Transverse colon (tissue), 4 donors: Measurements from ENCODE around the gene ANTKMT. TPM values are rescaled to one million over a fixed set of nuclear protein-coding genes. Genes with fewer than 3 reads are reported as not detected.

Source experiments
- DNase-seq: peaks from one replicate; pipeline ENCODE4 v3.0.0-alpha.2; 2019
- H3K27ac ChIP-seq, 4 donors: fragments of 200-600 bp; sonication (generic); 2 replicates each; pipeline ENCODE4 v1.5.1; 2016 to 2018; ENCODE audit warnings: inconsistent platforms in 4 of 4
- H3K27me3 ChIP-seq: fragments of 200-600 bp; sonication (generic); 2 replicates; pipeline ENCODE4 v1.5.1; 2017; ENCODE audit warnings: inconsistent platforms
- H3K36me3 ChIP-seq, 4 donors: fragments of 200-600 bp; sonication (generic); 2 replicates each; pipeline ENCODE4 v1.5.1; 2017 to 2019; ENCODE audit warnings: inconsistent platforms in 4 of 4
- H3K4me1 ChIP-seq, 4 donors: fragments of 200-600 bp; sonication (generic); 2 replicates each; pipeline ENCODE4 v1.5.1; 2017 to 2020; ENCODE audit warnings: inconsistent platforms in 4 of 4
- H3K4me3 ChIP-seq, 4 donors: fragments of 200-600 bp; sonication (generic); 1 replicate in 1 of 4; 2 replicates in 3 of 4; pipeline versions ENCODE4 v1.5.1 to v1.6.1; 2017 to 2019; ENCODE audit warnings: inconsistent platforms in 4 of 4
- H3K9me3 ChIP-seq, 2 donors: fragments of 200-600 bp; sonication (generic); 2 replicates each; pipeline ENCODE4 v1.5.1; 2017 to 2019; ENCODE audit warnings: inconsistent platforms in 2 of 2
- EP300 ChIP-seq: sonication (generic); formaldehyde crosslinking; IDR thresholded peaks from one replicate; pipeline ENCODE4 v1.6.1; 2017; ENCODE audit warnings: antibody characterized with exemption, low read depth
- POLR2A ChIP-seq: fragments of 450-650 bp; IDR thresholded peaks from one replicate; pipeline ENCODE4 v1.6.1; 2016; ENCODE audit warnings: antibody characterized with exemption, mild to moderate bottlenecking, moderate library complexity
- POLR2AphosphoS5 ChIP-seq, 3 donors: sonication (generic); formaldehyde crosslinking; IDR thresholded peaks; one replicate each; pipeline ENCODE4 v1.6.1; 2016; ENCODE audit warnings: antibody characterized with exemption in 3 of 3
- WGBS, 2 donors: methylation state at CpG; one replicate each; pipeline ENCODE4 v1.1.5; 2018; ENCODE audit warnings: low coverage in 1 of 2; 5-methylcytosine and 5-hydroxymethylcytosine counted together
- in situ Hi-C, 4 donors: fragments of 200-750 bp; cut with MboI; loops; one replicate each; pipeline versions ENCODE4 v1.15.0 to v1.15.1; 2017; ENCODE audit warnings: low sequenced_read_pairs in 3 of 4, low pct_ligation_motif_present in 1 of 4, low pct_unique_long_range_greater_than_20kb in 1 of 4
- intact Hi-C: fragments of 100-400 bp; cut with DNase I; formaldehyde crosslinking; loops from one replicate; pipeline ENCODE4 v1.15.1; 2023; ENCODE audit warnings: low total_unique reads
- total RNA-seq, 4 donors: library from RNA; depleted of rRNA; stranded (reverse); fragments of >200 nt; gene quantifications; one replicate each; pipeline ENCODE4 v1.1.0, GENCODE V29; 2016
- TF ChIP-seq, protein P1 (sequence below), 5 experiments: fragments of 200-600 bp in 3 of 5; fragments of 450-650 bp in 2 of 5; sonication (generic) in 3 of 5; IDR thresholded peaks; 1 replicate in 2 of 5; 2 replicates in 3 of 5; pipeline ENCODE4 v1.5.1; 2016 to 2017; ENCODE audit warnings: antibody characterized with exemption in 5 of 5, inconsistent platforms in 3 of 5, mild to moderate bottlenecking in 2 of 5, moderate library complexity in 1 of 5

ANTKMT gene
- total RNA-seq, 4 donors from 2014 or later: 19.7 to 53.0 (median 38.2) TPM

DNA sequence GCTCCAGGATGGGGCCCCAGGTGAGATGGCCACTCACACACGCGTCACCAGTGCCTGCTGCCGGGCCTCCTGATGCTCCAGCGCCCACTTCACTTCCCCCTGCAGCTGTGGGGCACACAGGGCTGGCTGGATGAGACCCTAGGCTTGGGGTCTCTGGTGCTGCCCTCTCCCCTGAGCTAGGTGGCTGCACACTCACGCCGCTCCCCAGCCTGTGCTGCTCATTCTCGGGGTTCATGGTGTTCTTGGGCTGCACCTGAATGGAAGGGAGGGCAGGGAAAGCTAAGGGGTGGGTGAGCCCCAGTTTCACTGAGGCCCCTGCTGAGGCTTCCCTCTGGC lies 4.1 kb downstream of the ANTKMT start:
- no peaks in the 10 kb centered on the region for H3K9me3 ChIP-seq
- in situ Hi-C loops (no loop called here), intact Hi-C loops (no loop called here)
- no peak overlapping the region for H3K4me3 ChIP-seq
- no peaks in the 10 kb centered on the region for H3K36me3 ChIP-seq
- H3K27me3 ChIP-seq: peaks cover 45% of the 10 kb centered on the region
- 67% methylated on average over 2 of the region's 7 CpGs; no CpG with 5 or more reads in 1 of the 2 donors for WGBS, 2 donors
- TF ChIP-seq POLR2AphosphoS5 (IDR thresholded peaks at IDR 0.05) (no peak), EP300 (no peak), POLR2A (no peak)
- TF ChIP-seq, protein P1, sequence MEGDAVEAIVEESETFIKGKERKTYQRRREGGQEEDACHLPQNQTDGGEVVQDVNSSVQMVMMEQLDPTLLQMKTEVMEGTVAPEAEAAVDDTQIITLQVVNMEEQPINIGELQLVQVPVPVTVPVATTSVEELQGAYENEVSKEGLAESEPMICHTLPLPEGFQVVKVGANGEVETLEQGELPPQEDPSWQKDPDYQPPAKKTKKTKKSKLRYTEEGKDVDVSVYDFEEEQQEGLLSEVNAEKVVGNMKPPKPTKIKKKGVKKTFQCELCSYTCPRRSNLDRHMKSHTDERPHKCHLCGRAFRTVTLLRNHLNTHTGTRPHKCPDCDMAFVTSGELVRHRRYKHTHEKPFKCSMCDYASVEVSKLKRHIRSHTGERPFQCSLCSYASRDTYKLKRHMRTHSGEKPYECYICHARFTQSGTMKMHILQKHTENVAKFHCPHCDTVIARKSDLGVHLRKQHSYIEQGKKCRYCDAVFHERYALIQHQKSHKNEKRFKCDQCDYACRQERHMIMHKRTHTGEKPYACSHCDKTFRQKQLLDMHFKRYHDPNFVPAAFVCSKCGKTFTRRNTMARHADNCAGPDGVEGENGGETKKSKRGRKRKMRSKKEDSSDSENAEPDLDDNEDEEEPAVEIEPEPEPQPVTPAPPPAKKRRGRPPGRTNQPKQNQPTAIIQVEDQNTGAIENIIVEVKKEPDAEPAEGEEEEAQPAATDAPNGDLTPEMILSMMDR (IDR thresholded peaks at IDR 0.05): no peak
- no peak for DNase-seq
- no peak overlapping the region for H3K27ac ChIP-seq
- H3K4me1 ChIP-seq: peaks cover 31 to 48% (median 42%) of the 10 kb centered on the region in 4 donors

DNA sequence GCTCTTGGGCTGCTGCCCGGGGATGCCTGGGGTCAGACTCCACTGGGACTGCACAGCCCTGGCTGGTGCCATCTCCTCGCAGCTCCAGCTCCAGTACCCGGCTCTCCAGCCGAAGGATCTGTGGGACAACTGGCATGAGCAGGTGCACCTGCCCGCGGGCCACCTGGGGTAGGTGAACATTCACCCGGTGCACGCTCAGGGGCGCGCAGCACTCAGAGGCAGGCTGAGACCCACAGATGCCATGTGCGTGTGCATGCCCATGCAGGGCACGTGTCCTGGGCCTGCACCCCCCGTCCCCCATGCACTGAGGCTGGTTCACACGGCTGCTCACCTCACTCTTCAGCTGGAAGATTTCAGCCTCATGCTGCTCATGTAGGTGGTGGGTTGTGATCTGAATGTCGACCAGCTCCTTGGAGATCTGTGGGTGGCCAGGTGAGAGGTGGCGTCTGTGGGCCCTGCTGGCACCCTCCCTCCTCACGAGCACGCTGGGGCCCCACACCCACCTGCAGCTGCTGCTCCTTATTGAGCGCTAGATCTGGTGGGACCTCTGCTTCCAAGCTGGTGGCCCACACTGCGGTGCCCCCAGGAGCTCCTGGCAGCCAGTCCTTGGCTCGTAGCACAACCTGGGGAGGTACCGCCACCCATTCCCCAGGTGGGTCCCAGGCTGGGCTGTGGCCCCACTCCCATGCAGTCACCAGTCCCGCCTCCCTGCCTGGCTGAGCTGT lies 4.7 kb downstream of the ANTKMT start:
- no peak overlapping the region for H3K4me3 ChIP-seq
- DNase-seq: no peak
- 52% methylated on average over 18 of the region's 23 CpGs; no CpG with 5 or more reads in 1 of the 2 donors for WGBS, 2 donors
- H3K36me3 ChIP-seq: no peaks in the 10 kb centered on the region
- H3K9me3 ChIP-seq: no peaks in the 10 kb centered on the region
- peaks cover 28 to 41% (median 36%) of the 10 kb centered on the region in 4 donors for H3K4me1 ChIP-seq
- TF ChIP-seq EP300: no peak
- TF ChIP-seq, protein P1 (IDR thresholded peaks at IDR 0.05): no peak
- no peak for TF ChIP-seq POLR2AphosphoS5 (IDR thresholded peaks at IDR 0.05)
- no peak for TF ChIP-seq POLR2A
- intact Hi-C loops: no loop called here
- in situ Hi-C loops: no loop called here
- H3K27me3 ChIP-seq: peaks cover 45% of the 10 kb centered on the region
- H3K27ac ChIP-seq: no peak overlapping the region

DNA sequence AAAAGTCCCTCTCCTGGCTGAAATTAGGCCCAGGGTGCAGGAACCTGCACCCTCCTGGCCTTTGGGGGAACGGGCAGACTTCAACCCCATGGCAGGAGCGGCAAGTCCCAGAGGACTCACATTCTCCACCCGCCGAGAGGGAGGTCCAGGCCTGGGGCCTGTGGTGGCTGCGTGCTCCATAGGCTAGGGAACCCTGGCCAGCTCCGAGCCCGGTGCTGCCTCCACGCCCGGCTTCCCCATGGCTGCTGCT lies 5.2 kb downstream of the ANTKMT start:
- TF ChIP-seq POLR2A (no peak), EP300 (no peak)
- peak overlapping the region in 1 of 4 donors; percentile 44 for H3K4me3 ChIP-seq
- H3K4me1 ChIP-seq: peaks cover 28 to 39% (median 35%) of the 10 kb centered on the region in 4 donors

DNA sequence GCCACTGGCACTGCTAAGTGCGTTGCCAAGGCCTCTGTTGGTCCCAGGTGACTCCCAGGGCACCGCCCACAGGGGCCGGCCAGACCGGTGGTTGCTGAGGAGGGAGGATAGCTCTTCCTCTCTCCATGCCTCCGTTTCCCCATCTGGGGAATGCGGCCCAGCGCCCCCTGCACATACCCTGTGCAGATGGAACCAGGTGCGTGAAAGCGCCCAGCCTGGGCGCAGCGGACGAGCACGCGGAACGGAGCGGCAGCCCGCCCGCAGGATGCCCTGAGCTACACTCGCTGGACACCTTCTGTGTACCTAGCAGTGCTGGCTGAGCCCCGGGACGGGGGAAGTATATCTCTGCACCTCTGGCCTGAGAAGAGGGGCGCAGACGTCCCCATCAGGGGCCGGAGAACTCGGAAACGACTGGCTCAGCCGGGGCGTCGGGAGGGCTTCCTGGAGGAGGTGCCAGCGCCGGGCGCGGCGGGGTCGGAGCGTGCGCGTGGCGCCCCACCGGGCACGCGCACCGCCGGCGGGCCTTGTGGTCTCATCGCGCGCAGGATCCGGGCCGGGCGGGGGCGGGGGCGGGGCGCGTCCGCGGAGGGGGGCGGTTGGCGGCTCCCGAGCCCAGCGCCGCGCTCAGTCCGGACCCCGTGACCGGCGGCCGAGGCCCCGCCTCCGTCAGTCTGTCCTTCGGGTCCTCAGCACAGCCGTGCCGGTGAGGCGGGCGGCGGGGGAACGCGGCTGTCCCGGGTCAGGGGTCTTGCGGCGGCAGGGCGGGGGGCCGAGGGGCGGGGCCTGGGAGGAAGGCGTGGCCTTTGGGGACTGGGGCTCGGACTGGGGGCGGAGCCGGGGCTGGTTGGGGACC lies 5.7 kb downstream of the ANTKMT start, which contains the start of the genes CCDC78 and HAGHL:
CCDC78 (minus strand) TSS at position 6 of the 853 bp plus-strand sequence. CDS start 76 bp downstream, outside the sequence.
HAGHL (plus strand) TSS at position 669 of the 853 bp plus-strand sequence. CDS start 404 bp downstream, outside the sequence.
- Histone ChIP-seq H3K27me3 (peaks cover 45% of the 10 kb centered on the region), H3K4me3 (peak within 1 kb of the TSS; percentile 2 to 56 (median 36)), H3K27ac (peak within 1 kb of the TSS; percentile 22 to 47 (median 38)), H3K9me3 (no peaks in the 10 kb centered on the region), H3K4me1 (peaks cover 26 to 36% (median 31%) of the 10 kb centered on the region in 4 donors), H3K36me3 (no peaks in the 10 kb centered on the region)
- peak; percentile 61 for DNase-seq
- in situ Hi-C loops: no loop called here
- WGBS, 2 donors: 5% methylated on average over 10 of the region's 88 CpGs; no CpG with 5 or more reads in 1 of the 2 donors
- TF ChIP-seq EP300 (no peak), POLR2A (no peak), POLR2AphosphoS5 (IDR thresholded peaks at IDR 0.05) (no peak)
- TF ChIP-seq, protein P1 (IDR thresholded peaks at IDR 0.05): no peak
- intact Hi-C loops: no loop called here

More for the DNA sequence above, 5.2 kb downstream of the ANTKMT start:
- 28% methylated on average over 8 of the region's 9 CpGs; no CpG with 5 or more reads in 1 of the 2 donors for WGBS, 2 donors
- Histone ChIP-seq H3K9me3 (no peaks in the 10 kb centered on the region), H3K27ac (no peak overlapping the region), H3K27me3 (peaks cover 45% of the 10 kb centered on the region), H3K36me3 (no peaks in the 10 kb centered on the region)
- in situ Hi-C loops: no loop called here
- DNase-seq: no peak
- intact Hi-C loops: no loop called here
